Liver (tissue), 3 donors: ENCODE data around the gene LRPAP1.

Experiments used
- CTCF ChIP-seq: fragments of 150-350 bp; IDR thresholded peaks from 2 replicates; pipeline ENCODE4 v1.5.1; 2017; ENCODE audit warnings: improper control_type of control experiment, low read depth, low read length; ENCODE audit not compliant: missing input control
- JUND ChIP-seq, 2 donors: IDR thresholded peaks; 2 replicates each; pipeline ENCODE4 v1.6.1; 2016; ENCODE audit warnings: antibody characterized with exemption in 2 of 2
- MAX ChIP-seq: IDR thresholded peaks from 2 replicates; pipeline ENCODE4 v1.6.1; 2016; ENCODE audit warnings: antibody characterized with exemption
- RAD21 ChIP-seq, 2 donors: IDR thresholded peaks; 2 replicates each; pipeline ENCODE4 v1.6.1; 2016; ENCODE audit warnings: antibody characterized with exemption in 2 of 2, mild to moderate bottlenecking in 2 of 2
- RXRA ChIP-seq, 2 donors: IDR thresholded peaks; 2 replicates each; pipeline ENCODE4 v1.6.1; 2017 to 2018; ENCODE audit warnings: antibody characterized with exemption in 2 of 2, mild to moderate bottlenecking in 1 of 2
- SP1 ChIP-seq: IDR thresholded peaks from 2 replicates; pipeline ENCODE4 v1.6.1; 2018; ENCODE audit warnings: antibody characterized with exemption, mild to moderate bottlenecking
- TAF1 ChIP-seq: conservative IDR thresholded peaks from 2 replicates; pipeline ENCODE4 v1.6.1; 2016; ENCODE audit warnings: antibody characterized with exemption, mild to moderate bottlenecking
- YY1 ChIP-seq: IDR thresholded peaks from 2 replicates; pipeline ENCODE4 v1.6.1; 2016; ENCODE audit warnings: antibody characterized with exemption, mild to moderate bottlenecking
- donor health status: healthy.
- donor health status: healthy.

GRCh38 chr4:3475713-3476260 lies 56.4 kb downstream of the LRPAP1 start:
- TF ChIP-seq CTCF (no peak), RAD21 (IDR thresholded peaks at IDR 0.05) (no peak), SP1 (no peak), MAX (no peak), TAF1 (no peak), YY1 (no peak), RXRA (IDR thresholded peaks at IDR 0.05) (no peak), JUND (IDR thresholded peaks at IDR 0.05) (no peak)
